AG04450 (cell line): Measurements from ENCODE around the gene COL19A1. TPM values are rescaled to one million over a fixed set of nuclear protein-coding genes. Genes with fewer than 3 reads are reported as not detected.

Experiments
- CTCF ChIA-PET: fragments of 300-600, 350-600 bp; formaldehyde crosslinking; extraction: SDS; loops from one replicate; lab custom pipeline; 2022; ENCODE audit warnings: antibody characterized with exemption, inconsistent platforms; lab: Charles Lee
- POLR2A ChIA-PET: fragments of 350-600 bp; formaldehyde crosslinking; extraction: SDS; loops from one replicate; lab custom pipeline; 2021; ENCODE audit warnings: antibody characterized with exemption, inconsistent platforms; lab: Yijun Ruan, JAX
- DNase-seq: peaks from one replicate; pipeline ENCODE4 v3.0.0-alpha.2; 2011; ENCODE audit warnings: low read depth, low spot score
- H3K27ac ChIP-seq: one replicate; pipeline ENCODE4 v1.5.1; 2012; ENCODE audit warnings: low read depth, low read length, control low read depth
- H3K27me3 ChIP-seq: one replicate; pipeline ENCODE4 v1.6.0; 2012; ENCODE audit warnings: low read length; ENCODE audit not compliant: control insufficient read depth, insufficient read depth
- H3K4me3 ChIP-seq: 2 replicates; pipeline ENCODE4 v1.5.1; 2011; ENCODE audit warnings: mild to moderate bottlenecking, low read depth, low read length, control low read depth
- H3K9me3 ChIP-seq: 2 replicates; pipeline ENCODE4 v1.5.1; 2012; ENCODE audit warnings: low read length; ENCODE audit not compliant: control insufficient read depth, insufficient read depth
- CTCF ChIP-seq: IDR thresholded peaks from 2 replicates; pipeline ENCODE4 v1.5.1; 2011; ENCODE audit warnings: low read depth, low read length, control low read depth, inconsistent platforms
- polyA plus RNA-seq: library from polyadenylated mRNA; depleted of rRNA; stranded (reverse); fragments of >200 nt; gene quantifications from 2 replicates; pipeline ENCODE4 v1.2.3, GENCODE V29; 2011

COL19A1 gene
- polyA plus RNA-seq, 1 experiment, result 0.09 TPM

- TF ChIP-seq CTCF, result no peak
- ChIA-PET CTCF (no interaction called here), POLR2A (no interaction called here)
- H3K27me3 ChIP-seq, result no peaks in the 10 kb centered on the region
- H3K27ac ChIP-seq, result no peak overlapping the region
- no peak for DNase-seq
- no peaks in the 10 kb centered on the region for H3K9me3 ChIP-seq
- no peak overlapping the region for H3K4me3 ChIP-seq
Measured at GRCh38 chr6:70136996-70137395, 270.6 kb downstream of the COL19A1 start.

- H3K27ac ChIP-seq, result no peak overlapping the region
- H3K9me3 ChIP-seq, result no peaks in the 10 kb centered on the region
- no peak for TF ChIP-seq CTCF
- no peak overlapping the region for H3K4me3 ChIP-seq
- ChIA-PET CTCF (no interaction called here), POLR2A (no interaction called here)
- DNase-seq, result no peak
- H3K27me3 ChIP-seq, result no peaks in the 10 kb centered on the region
Measured at GRCh38 chr6:70140496-70140895, 274.1 kb downstream of the COL19A1 start.

- H3K27ac ChIP-seq, result no peak overlapping the region
- DNase-seq, result no peak
- POLR2A ChIA-PET, result no interaction called here
- H3K4me3 ChIP-seq, result no peak overlapping the region
- H3K27me3 ChIP-seq, result no peaks in the 10 kb centered on the region
- CTCF ChIA-PET, result no interaction called here
- H3K9me3 ChIP-seq, result no peaks in the 10 kb centered on the region
- no peak for TF ChIP-seq CTCF
Measured at GRCh38 chr6:70142034-70142433, 275.7 kb downstream of the COL19A1 start.

GRCh38 chr6:70145178-70145577 is 278.8 kb downstream of the COL19A1 start:
- no peak for DNase-seq
- POLR2A ChIA-PET, result no interaction called here
- no peak for TF ChIP-seq CTCF
- H3K9me3 ChIP-seq, result no peaks in the 10 kb centered on the region
- CTCF ChIA-PET, result interaction anchor here (0.7 kb wide), 1 partner anchor 92 kb away, joined by 3 read pairs; no protein-coding TSS in a partner anchor
- no peak overlapping the region for H3K4me3 ChIP-seq
- H3K27me3 ChIP-seq, result no peaks in the 10 kb centered on the region
- no peak overlapping the region for H3K27ac ChIP-seq

GRCh38 chr6:70149209-70149788 is 282.9 kb downstream of the COL19A1 start:
- ChIA-PET POLR2A (no interaction called here), CTCF (no interaction called here)
- no peak for TF ChIP-seq CTCF
- DNase-seq, result no peak
- H3K9me3 ChIP-seq, result no peaks in the 10 kb centered on the region
- H3K27me3 ChIP-seq, result no peaks in the 10 kb centered on the region
- H3K4me3 ChIP-seq, result no peak overlapping the region
- H3K27ac ChIP-seq, result no peak overlapping the region
